HepG2 (cell line): ENCODE measurements around the gene RING1. TPM values are rescaled to one million over a fixed set of nuclear protein-coding genes. Genes with fewer than 3 reads are reported as not detected.
A peak's percentile ranks its signal among the peaks of the same experiment; 100 is the strongest.

Source experiments
- ARHGAP35 ChIP-seq: sonication (generic); formaldehyde crosslinking; IDR thresholded peaks from 2 replicates; pipeline ENCODE4 v1.9.0; 2022; ENCODE audit warnings: mild to moderate bottlenecking, inconsistent platforms, moderate library complexity, missing genetic modification reagents, borderline replicate concordance
- CHD2 ChIP-seq: IDR thresholded peaks from 2 replicates; pipeline ENCODE4 v1.6.1; 2011; ENCODE audit warnings: low read depth, low read length, improper control_type of control experiment
- HNF4G ChIP-seq, 2 experiments: sonication (generic) in 1 of 2; formaldehyde crosslinking in 1 of 2; IDR thresholded peaks; 2 replicates each; pipeline versions ENCODE4 v1.4.0 to v1.6.1; 2011 to 2020; ENCODE audit warnings: borderline replicate concordance in 2 of 2, low read depth in 2 of 2, mild to moderate bottlenecking in 2 of 2, low read length in 1 of 2, missing genetic modification reagents in 1 of 2, moderate library complexity in 1 of 2
- NR2C2 ChIP-seq: sonication (generic); formaldehyde crosslinking; IDR thresholded peaks from 2 replicates; pipeline ENCODE4 v1.4.0; 2020; ENCODE audit warnings: missing genetic modification reagents, mild to moderate bottlenecking, moderate library complexity, borderline replicate concordance
- PHB2 ChIP-seq: fragments of 450-650 bp; IDR thresholded peaks from 2 replicates; pipeline ENCODE4 v1.6.1; 2018; ENCODE audit not compliant: partially characterized antibody
- POLR2A ChIP-seq, 2 experiments: IDR thresholded peaks; 2 replicates each; pipeline ENCODE4 v1.6.1; 2011; ENCODE audit warnings: low read depth in 2 of 2, low read length in 2 of 2, mild to moderate bottlenecking in 1 of 2, moderate library complexity in 1 of 2; ENCODE audit not compliant: insufficient read depth in 1 of 2
- ZBTB42 ChIP-seq: sonication (generic); formaldehyde crosslinking; IDR thresholded peaks from 2 replicates; pipeline ENCODE4 v1.5.0; 2020; ENCODE audit warnings: mild to moderate bottlenecking, missing genetic modification reagents
- ZBTB8A ChIP-seq: sonication (generic); formaldehyde crosslinking; IDR thresholded peaks from 2 replicates; pipeline ENCODE4 v1.4.0; 2020; ENCODE audit warnings: mild to moderate bottlenecking, low read depth, missing genetic modification reagents, borderline replicate concordance
- ZNF263 ChIP-seq: sonication (generic); formaldehyde crosslinking; IDR thresholded peaks from 2 replicates; pipeline ENCODE4 v1.4.0; 2020; ENCODE audit warnings: missing genetic modification reagents
- ZNF296 ChIP-seq: sonication (generic); formaldehyde crosslinking; conservative IDR thresholded peaks from 2 replicates; pipeline ENCODE4 v1.5.0; 2020; ENCODE audit warnings: mild to moderate bottlenecking, missing genetic modification reagents
- ZSCAN20 ChIP-seq: sonication (generic); formaldehyde crosslinking; IDR thresholded peaks from 2 replicates; pipeline ENCODE4 v1.4.0; 2020; ENCODE audit warnings: missing genetic modification reagents, mild to moderate bottlenecking, borderline replicate concordance
- polyA plus RNA-seq, 8 experiments: library from polyadenylated mRNA; depleted of rRNA in 3 of 8; stranded (reverse) in 7 of 8; unstranded in 1 of 8; fragments of >200 nt; fragmentation: Illumina TruSeq in 4 of 8; extraction: Trizol in 4 of 8; gene quantifications; 2 replicates each; pipeline versions ENCODE4 v1.2.1 to v1.2.3, GENCODE V29; 2011 to 2016; ENCODE audit warnings: low read depth in 4 of 8, missing spikeins in 1 of 8, mixed read lengths in 1 of 8; ENCODE audit not compliant: insufficient read depth in 1 of 8
- total RNA-seq, 5 experiments: library from RNA; depleted of rRNA; stranded (reverse); fragments of >200 nt; fragmentation: Illumina TruSeq; extraction: Trizol; gene quantifications; 2 replicates each; pipeline ENCODE4 v1.2.3, GENCODE V29; 2016; ENCODE audit warnings: low read depth in 1 of 5
- TF ChIP-seq, protein P1 (sequence below), 2 experiments: sonication (generic) in 1 of 2; formaldehyde crosslinking in 1 of 2; IDR thresholded peaks; 2 replicates each; pipeline versions ENCODE4 v1.4.0 to v1.6.1; 2016 to 2020; ENCODE audit warnings: borderline replicate concordance in 1 of 2, low read depth in 1 of 2, mild to moderate bottlenecking in 1 of 2, missing genetic modification reagents in 1 of 2
- TF ChIP-seq, protein P2 (sequence below): IDR thresholded peaks from 2 replicates; pipeline ENCODE4 v1.6.1; 2016
- TF ChIP-seq, protein P3 (sequence below), 2 experiments: IDR thresholded peaks; 2 replicates each; pipeline ENCODE4 v1.6.1; 2011 to 2012; ENCODE audit warnings: low read length in 2 of 2, borderline replicate concordance in 1 of 2, low read depth in 1 of 2, mild to moderate bottlenecking in 1 of 2, moderate library complexity in 1 of 2
- TF ChIP-seq, protein P4 (sequence below): sonication (generic); formaldehyde crosslinking; conservative IDR thresholded peaks from 2 replicates; pipeline ENCODE4 v1.8.0; 2022; ENCODE audit warnings: missing genetic modification reagents
- TF ChIP-seq, protein P5 (sequence below): sonication (generic); formaldehyde crosslinking; IDR thresholded peaks from 2 replicates; pipeline ENCODE4 v1.8.1; 2023; ENCODE audit warnings: mild to moderate bottlenecking, missing genetic modification reagents

Gene RING1
- total and polyA plus RNA-seq, 2 of the 13 experiments (the other 11 are each of a cell fraction or from before 2014, with no cell fraction given) = 23.9 to 33.6 TPM

DNA sequence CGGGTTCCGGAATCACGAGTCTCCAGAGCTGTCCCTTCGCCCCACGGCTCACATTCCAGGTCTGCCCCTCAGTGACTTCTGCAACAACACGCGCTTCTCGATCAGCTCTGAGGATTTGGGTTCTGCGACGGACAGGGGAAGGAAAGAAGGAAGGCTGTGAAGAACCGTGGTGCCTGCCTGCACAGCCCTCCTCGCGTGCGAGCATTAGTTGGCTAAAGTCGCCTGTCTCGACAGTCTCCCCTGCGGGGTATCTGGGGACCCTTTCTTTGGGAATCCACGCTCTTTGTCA lies 40.3 kb downstream of the RING1 start (continued):
- TF ChIP-seq, protein P1, sequence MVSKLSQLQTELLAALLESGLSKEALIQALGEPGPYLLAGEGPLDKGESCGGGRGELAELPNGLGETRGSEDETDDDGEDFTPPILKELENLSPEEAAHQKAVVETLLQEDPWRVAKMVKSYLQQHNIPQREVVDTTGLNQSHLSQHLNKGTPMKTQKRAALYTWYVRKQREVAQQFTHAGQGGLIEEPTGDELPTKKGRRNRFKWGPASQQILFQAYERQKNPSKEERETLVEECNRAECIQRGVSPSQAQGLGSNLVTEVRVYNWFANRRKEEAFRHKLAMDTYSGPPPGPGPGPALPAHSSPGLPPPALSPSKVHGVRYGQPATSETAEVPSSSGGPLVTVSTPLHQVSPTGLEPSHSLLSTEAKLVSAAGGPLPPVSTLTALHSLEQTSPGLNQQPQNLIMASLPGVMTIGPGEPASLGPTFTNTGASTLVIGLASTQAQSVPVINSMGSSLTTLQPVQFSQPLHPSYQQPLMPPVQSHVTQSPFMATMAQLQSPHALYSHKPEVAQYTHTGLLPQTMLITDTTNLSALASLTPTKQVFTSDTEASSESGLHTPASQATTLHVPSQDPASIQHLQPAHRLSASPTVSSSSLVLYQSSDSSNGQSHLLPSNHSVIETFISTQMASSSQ (IDR thresholded peaks at IDR 0.05; ENCODE audit: low read depth) = no peak
- TF ChIP-seq, protein P1 (CRISPR knock-in tag; IDR thresholded peaks at IDR 0.05; ENCODE audit: borderline replicate concordance) = 0 out of 2 replicates have a peak, but pooled peaks have one; percentile 60
- no peak for TF ChIP-seq ZBTB8A
- TF ChIP-seq POLR2A (IDR thresholded peaks at IDR 0.05; ENCODE audit: insufficient read depth in 1 of 2, low read depth in 2 of 2, low read length in 2 of 2) = no peak
- no peak for TF ChIP-seq CHD2
- TF ChIP-seq, protein P2, sequence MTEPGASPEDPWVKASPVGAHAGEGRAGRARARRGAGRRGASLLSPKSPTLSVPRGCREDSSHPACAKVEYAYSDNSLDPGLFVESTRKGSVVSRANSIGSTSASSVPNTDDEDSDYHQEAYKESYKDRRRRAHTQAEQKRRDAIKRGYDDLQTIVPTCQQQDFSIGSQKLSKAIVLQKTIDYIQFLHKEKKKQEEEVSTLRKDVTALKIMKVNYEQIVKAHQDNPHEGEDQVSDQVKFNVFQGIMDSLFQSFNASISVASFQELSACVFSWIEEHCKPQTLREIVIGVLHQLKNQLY (CRISPR knock-in tag) = no peak
- no peak for TF ChIP-seq ZNF296
- TF ChIP-seq ZBTB42 = no peak
- TF ChIP-seq PHB2 = no peak
- TF ChIP-seq, protein P3, sequence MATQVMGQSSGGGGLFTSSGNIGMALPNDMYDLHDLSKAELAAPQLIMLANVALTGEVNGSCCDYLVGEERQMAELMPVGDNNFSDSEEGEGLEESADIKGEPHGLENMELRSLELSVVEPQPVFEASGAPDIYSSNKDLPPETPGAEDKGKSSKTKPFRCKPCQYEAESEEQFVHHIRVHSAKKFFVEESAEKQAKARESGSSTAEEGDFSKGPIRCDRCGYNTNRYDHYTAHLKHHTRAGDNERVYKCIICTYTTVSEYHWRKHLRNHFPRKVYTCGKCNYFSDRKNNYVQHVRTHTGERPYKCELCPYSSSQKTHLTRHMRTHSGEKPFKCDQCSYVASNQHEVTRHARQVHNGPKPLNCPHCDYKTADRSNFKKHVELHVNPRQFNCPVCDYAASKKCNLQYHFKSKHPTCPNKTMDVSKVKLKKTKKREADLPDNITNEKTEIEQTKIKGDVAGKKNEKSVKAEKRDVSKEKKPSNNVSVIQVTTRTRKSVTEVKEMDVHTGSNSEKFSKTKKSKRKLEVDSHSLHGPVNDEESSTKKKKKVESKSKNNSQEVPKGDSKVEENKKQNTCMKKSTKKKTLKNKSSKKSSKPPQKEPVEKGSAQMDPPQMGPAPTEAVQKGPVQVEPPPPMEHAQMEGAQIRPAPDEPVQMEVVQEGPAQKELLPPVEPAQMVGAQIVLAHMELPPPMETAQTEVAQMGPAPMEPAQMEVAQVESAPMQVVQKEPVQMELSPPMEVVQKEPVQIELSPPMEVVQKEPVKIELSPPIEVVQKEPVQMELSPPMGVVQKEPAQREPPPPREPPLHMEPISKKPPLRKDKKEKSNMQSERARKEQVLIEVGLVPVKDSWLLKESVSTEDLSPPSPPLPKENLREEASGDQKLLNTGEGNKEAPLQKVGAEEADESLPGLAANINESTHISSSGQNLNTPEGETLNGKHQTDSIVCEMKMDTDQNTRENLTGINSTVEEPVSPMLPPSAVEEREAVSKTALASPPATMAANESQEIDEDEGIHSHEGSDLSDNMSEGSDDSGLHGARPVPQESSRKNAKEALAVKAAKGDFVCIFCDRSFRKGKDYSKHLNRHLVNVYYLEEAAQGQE (IDR thresholded peaks at IDR 0.05; ENCODE audit: borderline replicate concordance in 1 of 2, low read depth in 1 of 2, low read length in 2 of 2) = no peak
- TF ChIP-seq NR2C2 (CRISPR knock-in tag) = no peak
- TF ChIP-seq ARHGAP35 (CRISPR knock-in tag) = 0 out of 2 replicates have a peak, but pooled peaks have one; percentile 41
- no peak for TF ChIP-seq ZSCAN20 (CRISPR knock-in tag)
- TF ChIP-seq HNF4G (IDR thresholded peaks at IDR 0.05; ENCODE audit: borderline replicate concordance, low read depth, low read length) = no peak
- no peak for TF ChIP-seq HNF4G (CRISPR knock-in tag; IDR thresholded peaks at IDR 0.05; ENCODE audit: borderline replicate concordance, low read depth)
- TF ChIP-seq, protein P4, sequence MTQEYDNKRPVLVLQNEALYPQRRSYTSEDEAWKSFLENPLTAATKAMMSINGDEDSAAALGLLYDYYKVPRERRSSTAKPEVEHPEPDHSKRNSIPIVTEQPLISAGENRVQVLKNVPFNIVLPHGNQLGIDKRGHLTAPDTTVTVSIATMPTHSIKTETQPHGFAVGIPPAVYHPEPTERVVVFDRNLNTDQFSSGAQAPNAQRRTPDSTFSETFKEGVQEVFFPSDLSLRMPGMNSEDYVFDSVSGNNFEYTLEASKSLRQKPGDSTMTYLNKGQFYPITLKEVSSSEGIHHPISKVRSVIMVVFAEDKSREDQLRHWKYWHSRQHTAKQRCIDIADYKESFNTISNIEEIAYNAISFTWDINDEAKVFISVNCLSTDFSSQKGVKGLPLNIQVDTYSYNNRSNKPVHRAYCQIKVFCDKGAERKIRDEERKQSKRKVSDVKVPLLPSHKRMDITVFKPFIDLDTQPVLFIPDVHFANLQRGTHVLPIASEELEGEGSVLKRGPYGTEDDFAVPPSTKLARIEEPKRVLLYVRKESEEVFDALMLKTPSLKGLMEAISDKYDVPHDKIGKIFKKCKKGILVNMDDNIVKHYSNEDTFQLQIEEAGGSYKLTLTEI (CRISPR knock-in tag) = no peak
- TF ChIP-seq ZNF263 (CRISPR knock-in tag) = no peak
- TF ChIP-seq, protein P5, sequence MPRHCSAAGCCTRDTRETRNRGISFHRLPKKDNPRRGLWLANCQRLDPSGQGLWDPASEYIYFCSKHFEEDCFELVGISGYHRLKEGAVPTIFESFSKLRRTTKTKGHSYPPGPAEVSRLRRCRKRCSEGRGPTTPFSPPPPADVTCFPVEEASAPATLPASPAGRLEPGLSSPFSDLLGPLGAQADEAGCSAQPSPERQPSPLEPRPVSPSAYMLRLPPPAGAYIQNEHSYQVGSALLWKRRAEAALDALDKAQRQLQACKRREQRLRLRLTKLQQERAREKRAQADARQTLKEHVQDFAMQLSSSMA (CRISPR knock-in tag) = no peak; the same call in 1 of the 2 replicates
